Measurements from ENCODE around the gene PCGF5.
"Not testable (repeated sequence)": the region's sequence is repeated elsewhere in the genome, so short reads cannot be mapped to it uniquely, and the experiment has no call there.

DNA sequence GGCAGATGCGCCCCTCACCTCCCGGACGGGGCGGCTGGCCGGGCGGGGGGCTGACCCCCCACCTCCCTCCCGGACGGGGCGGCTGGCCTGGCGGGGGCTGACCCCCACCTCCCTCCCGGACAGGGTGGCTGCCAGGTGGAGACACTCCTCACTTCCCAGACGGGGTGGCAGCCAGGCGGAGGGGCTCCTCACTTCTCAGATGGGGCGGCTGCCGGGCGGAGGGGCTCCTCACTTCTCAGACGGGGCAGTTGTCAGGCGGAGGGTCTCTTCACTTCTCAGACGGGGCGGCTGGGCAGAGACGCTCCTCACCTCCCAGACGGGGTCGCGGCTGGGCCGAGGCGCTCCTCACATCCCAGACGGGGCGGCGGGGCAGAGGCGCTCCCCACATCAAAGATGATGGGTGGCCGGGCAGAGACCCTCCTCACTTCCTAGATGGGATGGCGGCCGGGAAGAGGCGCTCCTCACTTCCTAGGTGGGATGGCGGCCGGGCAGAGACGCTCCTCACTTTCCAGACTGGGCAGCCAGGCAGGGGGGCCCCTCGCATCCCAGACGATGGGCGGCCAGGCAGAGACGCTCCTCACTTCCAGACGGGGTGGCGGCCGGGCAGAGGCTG, 102.9 kb downstream of the PCGF5 start:
- TF ChIP-seq, protein P1, sequence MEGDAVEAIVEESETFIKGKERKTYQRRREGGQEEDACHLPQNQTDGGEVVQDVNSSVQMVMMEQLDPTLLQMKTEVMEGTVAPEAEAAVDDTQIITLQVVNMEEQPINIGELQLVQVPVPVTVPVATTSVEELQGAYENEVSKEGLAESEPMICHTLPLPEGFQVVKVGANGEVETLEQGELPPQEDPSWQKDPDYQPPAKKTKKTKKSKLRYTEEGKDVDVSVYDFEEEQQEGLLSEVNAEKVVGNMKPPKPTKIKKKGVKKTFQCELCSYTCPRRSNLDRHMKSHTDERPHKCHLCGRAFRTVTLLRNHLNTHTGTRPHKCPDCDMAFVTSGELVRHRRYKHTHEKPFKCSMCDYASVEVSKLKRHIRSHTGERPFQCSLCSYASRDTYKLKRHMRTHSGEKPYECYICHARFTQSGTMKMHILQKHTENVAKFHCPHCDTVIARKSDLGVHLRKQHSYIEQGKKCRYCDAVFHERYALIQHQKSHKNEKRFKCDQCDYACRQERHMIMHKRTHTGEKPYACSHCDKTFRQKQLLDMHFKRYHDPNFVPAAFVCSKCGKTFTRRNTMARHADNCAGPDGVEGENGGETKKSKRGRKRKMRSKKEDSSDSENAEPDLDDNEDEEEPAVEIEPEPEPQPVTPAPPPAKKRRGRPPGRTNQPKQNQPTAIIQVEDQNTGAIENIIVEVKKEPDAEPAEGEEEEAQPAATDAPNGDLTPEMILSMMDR (conservative IDR thresholded peaks at IDR 0.05) = not testable (repeated sequence)
- TF ChIP-seq EZH2 (IDR thresholded peaks at IDR 0.05; ENCODE audit: low read depth) = not testable (repeated sequence)

Data from PC-9 (cell line).